Gastroesophageal sphincter (tissue), 4 donors: ENCODE measurements around the gene TMEM144. TPM values are rescaled to one million over a fixed set of nuclear protein-coding genes. Genes with fewer than 3 reads are reported as not detected.

Experiments
- ATAC-seq: fragments of 150-250 bp; one replicate; pipeline ENCODE4 v1.9.1; 2016; ENCODE audit warnings: mild to moderate bottlenecking, moderate library complexity
- H3K27ac ChIP-seq, 4 donors: fragments of 200-600 bp; sonication (generic) in 3 of 4; 1 replicate in 3 of 4; 2 replicates in 1 of 4; pipeline ENCODE4 v1.5.1; 2016 to 2019
- H3K27me3 ChIP-seq: fragments of 200-600 bp; sonication (generic); one replicate; pipeline ENCODE4 v1.5.1; 2019
- H3K36me3 ChIP-seq, 2 donors: fragments of 200-600 bp; sonication (generic); one replicate each; pipeline ENCODE4 v1.5.1; 2019; ENCODE audit warnings: control low read depth in 1 of 2
- H3K4me1 ChIP-seq, 3 donors: fragments of 200-600 bp; sonication (generic); 1 replicate in 2 of 3; 2 replicates in 1 of 3; pipeline ENCODE4 v1.5.1; 2016 to 2019; ENCODE audit warnings: control low read depth in 2 of 3
- H3K4me3 ChIP-seq, 2 donors: fragments of 200-600 bp; sonication (generic); one replicate each; pipeline ENCODE4 v1.5.1; 2019; ENCODE audit warnings: mild to moderate bottlenecking in 1 of 2, moderate library complexity in 1 of 2
- H3K9me3 ChIP-seq, 3 donors: fragments of 200-600 bp; sonication (generic); one replicate each; pipeline ENCODE4 v1.5.1; 2017 to 2019; ENCODE audit warnings: control low read depth in 2 of 3
- EP300 ChIP-seq: sonication (generic); formaldehyde crosslinking; IDR thresholded peaks from one replicate; pipeline ENCODE4 v1.6.1; 2017; ENCODE audit warnings: antibody characterized with exemption, mild to moderate bottlenecking
- POLR2A ChIP-seq, 2 donors: fragments of 450-650 bp; IDR thresholded peaks; one replicate each; pipeline ENCODE4 v1.6.1; 2017; ENCODE audit warnings: antibody characterized with exemption in 2 of 2, mild to moderate bottlenecking in 2 of 2, moderate library complexity in 1 of 2
- POLR2AphosphoS5 ChIP-seq: sonication (generic); formaldehyde crosslinking; IDR thresholded peaks from one replicate; pipeline ENCODE4 v1.6.1; 2017; ENCODE audit warnings: antibody characterized with exemption
- WGBS, 2 donors: methylation state at CpG; one replicate each; pipeline ENCODE4 v1.1.5; 2018; ENCODE audit warnings: low coverage in 1 of 2; 5-methylcytosine and 5-hydroxymethylcytosine counted together
- total RNA-seq, 4 donors: library from RNA; depleted of rRNA; stranded (reverse); fragments of >200 nt; gene quantifications; one replicate each; pipeline ENCODE4 v1.1.0, GENCODE V29; 2016
- TF ChIP-seq, protein P1 (sequence below), 4 experiments: fragments of 200-600 bp in 2 of 4; fragments of 450-650 bp in 2 of 4; sonication (generic) in 1 of 4; IDR thresholded peaks; one replicate each; pipeline ENCODE4 v1.5.1; 2017 to 2019; ENCODE audit warnings: antibody characterized with exemption in 4 of 4, mild to moderate bottlenecking in 2 of 4, moderate library complexity in 2 of 4

Gene TMEM144
- total RNA-seq, 4 donors from 2014 or later, result 3.9 to 13.4 (median 6.3) TPM

DNA sequence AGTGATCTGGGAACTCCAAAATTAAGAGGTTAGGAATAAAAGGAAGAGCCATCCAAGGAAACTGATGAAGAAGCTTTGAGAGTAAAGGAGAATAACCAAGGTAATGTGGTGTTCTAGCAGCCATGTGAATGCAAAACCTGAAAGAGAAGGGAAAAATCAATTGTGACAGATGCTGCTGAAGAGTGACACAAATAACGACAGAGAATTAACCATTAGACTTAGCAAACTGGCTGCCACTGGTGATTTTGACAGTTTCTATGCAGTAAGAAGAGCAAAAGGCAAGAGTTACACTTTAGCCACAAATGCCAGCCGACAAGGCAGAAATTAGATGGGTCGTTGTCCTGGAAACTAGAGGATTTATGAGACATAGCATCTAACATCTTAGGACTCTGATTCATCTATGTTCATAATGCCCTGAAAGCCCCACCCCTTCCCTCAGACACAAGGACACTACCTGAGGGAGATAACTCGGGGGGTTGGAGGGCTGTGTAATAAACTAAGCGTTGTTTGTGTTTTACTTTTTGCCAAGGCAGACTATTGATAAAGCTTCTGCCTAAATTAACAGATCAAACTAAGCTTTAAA is 13.0 kb upstream of the TMEM144 start:
- Histone ChIP-seq H3K4me1 (no peaks in the 10 kb centered on the region), H3K9me3 (no peaks in the 10 kb centered on the region), H3K27ac (no peak overlapping the region), H3K4me3 (no peak overlapping the region), H3K27me3 (no peaks in the 10 kb centered on the region), H3K36me3 (no peaks in the 10 kb centered on the region)
- ATAC-seq, result no peak
- TF ChIP-seq, protein P1, sequence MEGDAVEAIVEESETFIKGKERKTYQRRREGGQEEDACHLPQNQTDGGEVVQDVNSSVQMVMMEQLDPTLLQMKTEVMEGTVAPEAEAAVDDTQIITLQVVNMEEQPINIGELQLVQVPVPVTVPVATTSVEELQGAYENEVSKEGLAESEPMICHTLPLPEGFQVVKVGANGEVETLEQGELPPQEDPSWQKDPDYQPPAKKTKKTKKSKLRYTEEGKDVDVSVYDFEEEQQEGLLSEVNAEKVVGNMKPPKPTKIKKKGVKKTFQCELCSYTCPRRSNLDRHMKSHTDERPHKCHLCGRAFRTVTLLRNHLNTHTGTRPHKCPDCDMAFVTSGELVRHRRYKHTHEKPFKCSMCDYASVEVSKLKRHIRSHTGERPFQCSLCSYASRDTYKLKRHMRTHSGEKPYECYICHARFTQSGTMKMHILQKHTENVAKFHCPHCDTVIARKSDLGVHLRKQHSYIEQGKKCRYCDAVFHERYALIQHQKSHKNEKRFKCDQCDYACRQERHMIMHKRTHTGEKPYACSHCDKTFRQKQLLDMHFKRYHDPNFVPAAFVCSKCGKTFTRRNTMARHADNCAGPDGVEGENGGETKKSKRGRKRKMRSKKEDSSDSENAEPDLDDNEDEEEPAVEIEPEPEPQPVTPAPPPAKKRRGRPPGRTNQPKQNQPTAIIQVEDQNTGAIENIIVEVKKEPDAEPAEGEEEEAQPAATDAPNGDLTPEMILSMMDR (IDR thresholded peaks at IDR 0.05), result no peak
- 85 to 92% methylated on average over 4 to 5 of the region's 5 CpGs for WGBS, 2 donors

DNA sequence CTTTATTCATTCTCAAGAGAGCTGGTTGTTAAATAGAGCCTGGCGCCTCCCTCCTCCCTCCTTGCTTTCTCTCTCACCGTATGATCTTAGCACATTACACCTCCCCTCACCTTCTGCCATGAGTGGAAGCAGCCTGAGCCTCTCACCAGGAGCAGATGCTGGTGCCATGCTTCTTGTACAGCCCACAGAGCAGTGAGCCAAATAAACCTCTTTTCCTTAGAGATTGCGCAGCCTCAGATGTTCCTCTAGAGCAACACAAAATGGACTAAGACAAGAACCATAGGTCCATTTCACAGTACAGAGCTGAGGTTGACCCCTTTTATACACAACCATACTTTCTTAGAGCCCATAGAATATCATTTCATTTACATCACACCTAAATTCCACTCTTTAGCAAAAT is 10.1 kb upstream of the TMEM144 start:
- 87 to 92% methylated on average over 3 of the region's 3 CpGs for WGBS, 2 donors
- no peaks in the 10 kb centered on the region for H3K4me1 ChIP-seq
- no peak for ATAC-seq
- no peaks in the 10 kb centered on the region for H3K9me3 ChIP-seq
- no peak for TF ChIP-seq POLR2A (IDR thresholded peaks at IDR 0.05)
- TF ChIP-seq, protein P1 (IDR thresholded peaks at IDR 0.05), result no peak
- no peak for TF ChIP-seq EP300
- no peak for TF ChIP-seq POLR2AphosphoS5
- H3K27me3 ChIP-seq, result no peaks in the 10 kb centered on the region
- no peak overlapping the region for H3K27ac ChIP-seq
- no peaks in the 10 kb centered on the region for H3K36me3 ChIP-seq
- H3K4me3 ChIP-seq, result no peak overlapping the region

DNA sequence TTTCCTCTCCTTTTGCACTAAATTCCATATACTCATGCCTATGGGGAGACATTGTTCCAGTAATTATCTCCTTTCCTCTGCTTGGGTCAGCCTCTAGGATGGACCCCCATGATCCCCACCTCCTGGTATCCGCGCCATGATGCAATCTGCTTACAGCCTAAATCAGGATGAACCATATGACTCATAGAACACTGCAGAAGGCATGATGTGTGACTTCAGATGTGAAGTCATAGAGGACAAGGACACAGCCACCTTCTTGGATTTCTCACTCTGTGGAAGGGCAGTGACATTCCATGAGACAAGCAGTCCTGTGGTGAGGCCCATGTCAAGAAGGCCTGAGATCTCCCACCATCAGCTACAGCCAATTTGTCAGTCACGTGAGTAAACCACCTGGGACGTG is 9.0 kb upstream of the TMEM144 start:
- TF ChIP-seq EP300, result no peak
- no peak for TF ChIP-seq POLR2A (IDR thresholded peaks at IDR 0.05)
- TF ChIP-seq, protein P1 (IDR thresholded peaks at IDR 0.05), result no peak
- TF ChIP-seq POLR2AphosphoS5, result no peak
- H3K27ac ChIP-seq, result no peak overlapping the region
- no peaks in the 10 kb centered on the region for H3K9me3 ChIP-seq
- H3K36me3 ChIP-seq, result no peaks in the 10 kb centered on the region
- 89 to 100% methylated on average over 4 of the region's 4 CpGs for WGBS, 2 donors
- H3K4me1 ChIP-seq, result no peaks in the 10 kb centered on the region
- ATAC-seq, result no peak
- H3K4me3 ChIP-seq, result no peak overlapping the region
- H3K27me3 ChIP-seq, result no peaks in the 10 kb centered on the region

DNA sequence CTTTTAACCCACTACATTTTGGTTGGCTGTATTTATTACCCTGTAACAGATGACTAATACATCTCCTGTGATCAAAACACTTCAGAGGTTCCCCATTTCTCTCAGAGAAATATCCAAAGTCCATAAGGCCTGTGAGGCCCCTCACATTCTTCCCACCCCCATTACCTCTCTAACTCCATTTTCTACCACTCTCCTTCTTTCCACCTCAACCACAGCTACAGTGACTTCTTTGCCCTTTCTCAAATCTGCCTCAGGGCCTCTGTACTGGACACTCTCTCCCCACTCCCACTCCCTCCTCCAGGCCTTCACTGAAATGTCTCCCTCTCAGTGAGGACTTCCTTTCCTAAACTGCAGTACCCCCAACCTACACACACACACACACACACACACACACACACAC is 8.4 kb upstream of the TMEM144 start:
- Histone ChIP-seq H3K27ac (no peak overlapping the region), H3K4me3 (no peak overlapping the region), H3K9me3 (no peaks in the 10 kb centered on the region), H3K36me3 (no peaks in the 10 kb centered on the region), H3K4me1 (no peaks in the 10 kb centered on the region), H3K27me3 (no peaks in the 10 kb centered on the region)
- no peak for TF ChIP-seq POLR2AphosphoS5
- ATAC-seq, result no peak

DNA sequence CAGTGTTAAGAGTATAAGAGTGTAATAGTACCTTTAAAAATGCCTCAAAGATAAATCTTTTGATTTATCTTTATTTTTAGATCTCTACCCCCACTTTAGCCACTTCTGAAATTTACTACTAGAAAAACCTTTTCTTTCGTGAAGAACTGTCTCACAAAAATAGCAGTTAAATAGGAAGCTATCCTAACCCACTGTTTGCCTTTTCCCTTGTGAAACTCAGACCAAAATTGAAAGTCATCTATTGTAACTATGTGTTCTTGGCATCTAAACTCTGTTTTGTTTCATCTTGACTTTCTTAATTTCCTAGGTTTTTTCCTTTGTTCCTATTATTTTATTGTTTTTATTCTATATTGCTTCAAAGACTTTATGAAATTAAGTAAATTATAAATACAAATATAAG is 7.8 kb upstream of the TMEM144 start:
- Histone ChIP-seq H3K4me3 (no peak overlapping the region), H3K27me3 (no peaks in the 10 kb centered on the region), H3K36me3 (no peaks in the 10 kb centered on the region), H3K4me1 (no peaks in the 10 kb centered on the region), H3K9me3 (no peaks in the 10 kb centered on the region), H3K27ac (no peak overlapping the region)
- 38 to 40% methylated on average over 1 of the region's 1 CpG for WGBS, 2 donors
- TF ChIP-seq POLR2A (IDR thresholded peaks at IDR 0.05) (no peak), EP300 (no peak), POLR2AphosphoS5 (no peak)
- TF ChIP-seq, protein P1 (IDR thresholded peaks at IDR 0.05), result no peak
- ATAC-seq, result no peak

DNA sequence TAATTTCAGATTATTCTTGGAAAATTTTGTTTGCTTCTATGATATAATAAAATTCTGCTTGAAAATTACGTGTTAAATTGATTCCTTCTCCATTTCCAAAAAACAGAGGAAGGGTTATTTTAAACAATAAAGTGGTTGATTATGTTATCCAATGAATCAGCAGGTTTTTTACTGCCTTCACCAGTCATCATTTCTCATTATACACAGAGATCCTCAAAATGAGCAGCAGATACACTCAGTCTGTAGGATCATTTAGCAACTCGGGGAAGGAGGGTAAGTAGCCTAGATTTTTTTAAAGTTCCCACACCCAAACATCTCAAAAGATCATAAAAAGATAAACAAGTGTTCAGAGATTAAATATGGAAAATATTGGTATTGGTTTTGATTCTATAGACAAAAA is 6.8 kb upstream of the TMEM144 start:
- Histone ChIP-seq H3K9me3 (no peaks in the 10 kb centered on the region), H3K4me1 (no peaks in the 10 kb centered on the region), H3K36me3 (no peaks in the 10 kb centered on the region), H3K27me3 (no peaks in the 10 kb centered on the region), H3K27ac (no peak overlapping the region), H3K4me3 (no peak overlapping the region)
- WGBS, 2 donors, result 70 to 72% methylated on average over 2 of the region's 2 CpGs
- no peak for ATAC-seq
- TF ChIP-seq, protein P1 (IDR thresholded peaks at IDR 0.05), result no peak
- TF ChIP-seq EP300, result no peak
- TF ChIP-seq POLR2AphosphoS5, result no peak
- no peak for TF ChIP-seq POLR2A (IDR thresholded peaks at IDR 0.05)
